GM12878 (cell line): ENCODE data around the gene LRSAM1. TPM values are rescaled to one million over a fixed set of nuclear protein-coding genes. Genes with fewer than 3 reads are reported as not detected.

Experiments
- ATAC-seq: fragments of 200-7000 bp; cut with Tn5 transposase; 3 replicates; pipeline ENCODE4 v1.9.1; 2020; ENCODE audit warnings: mild to moderate bottlenecking, moderate library complexity
- BruUV-seq: library from RNA; stranded (reverse); fragments of 400-500 nt; replicated peaks from 2 replicates; lab custom pipeline; 2021; lab: Mats Ljungman, UMichigan
- CTCF ChIA-PET: fragments of 300-600 bp; sonication (Branson Sonifier 250); formaldehyde crosslinking; extraction: SDS; loops from one replicate; lab custom pipeline; 2021; ENCODE audit warnings: inconsistent platforms; lab: Yijun Ruan, JAX
- POLR2A ChIA-PET: fragments of 350-600 bp; formaldehyde crosslinking; extraction: SDS; loops from one replicate; lab custom pipeline; 2021; ENCODE audit warnings: inconsistent platforms; lab: Charles Lee
- RAD21 ChIA-PET: fragments of 300-600 bp; sonication (Branson Sonifier 250); formaldehyde crosslinking; loops from one replicate; lab custom pipeline; 2023; ENCODE audit warnings: antibody characterized with exemption; ENCODE audit not compliant: unreplicated experiment; lab: Charles Lee
- SMC1A ChIA-PET: fragments of 300-600 bp; sonication (Branson Sonifier 250); formaldehyde crosslinking; loops from one replicate; lab custom pipeline; 2023; ENCODE audit not compliant: unreplicated experiment, uncharacterized antibody; lab: Charles Lee
- DNase-seq: peaks from one replicate; pipeline ENCODE4 v3.0.0-alpha.2; 2011; ENCODE audit warnings: low read depth, low spot score
- FAIRE-seq: peaks from 3 replicates; lab custom pipeline; 2011; peaks lifted over from hg19 to GRCh38; lab: Jason Lieb, UNC
- H2AFZ ChIP-seq: 2 replicates; pipeline ENCODE4 v1.6.0; 2011; ENCODE audit warnings: low read depth, low read length, control low read depth; ENCODE audit not compliant: control insufficient read depth
- H3K27ac ChIP-seq: 2 replicates; pipeline ENCODE4 v1.5.1; 2011; ENCODE audit warnings: control low read depth; ENCODE audit not compliant: control insufficient read depth, insufficient read depth
- H3K27me3 ChIP-seq, 2 experiments: replicated peaks in 1 of 2; 2 replicates each; pipeline versions ENCODE4 v1.6.0 to v1.6.1; 2011; ENCODE audit warnings: low read length in 1 of 2; ENCODE audit not compliant: control insufficient read depth in 2 of 2, insufficient read depth in 2 of 2
- H3K36me3 ChIP-seq, 2 experiments: 2 replicates each; pipeline ENCODE4 v1.5.1; 2011; ENCODE audit warnings: low read length in 1 of 2; ENCODE audit not compliant: control insufficient read depth in 2 of 2, insufficient read depth in 2 of 2
- H3K4me1 ChIP-seq: 2 replicates; pipeline ENCODE4 v1.6.1; 2011; ENCODE audit warnings: mild to moderate bottlenecking, low read length, moderate library complexity, mixed read lengths; ENCODE audit not compliant: control insufficient read depth, insufficient read depth
- H3K4me2 ChIP-seq: 2 replicates; pipeline ENCODE4 v1.6.0; 2011; ENCODE audit warnings: control low read depth; ENCODE audit not compliant: control insufficient read depth, insufficient read depth
- H3K4me3 ChIP-seq: fragments of 200-600 bp; sonication (generic); 2 replicates; pipeline ENCODE4 v1.5.1; 2016
- H3K79me2 ChIP-seq: 2 replicates; pipeline ENCODE4 v1.6.0; 2011; ENCODE audit warnings: low read length; ENCODE audit not compliant: control insufficient read depth, insufficient read depth
- H3K9ac ChIP-seq: 2 replicates; pipeline ENCODE4 v1.8.0; 2011; ENCODE audit warnings: low read length, control low read depth, mixed read lengths; ENCODE audit not compliant: control insufficient read depth, insufficient read depth
- H3K9me3 ChIP-seq: replicated peaks from 3 replicates; pipeline ENCODE4 v1.5.1; 2011; ENCODE audit warnings: mild to moderate bottlenecking, low read length; ENCODE audit not compliant: control insufficient read depth, insufficient read depth
- H4K20me1 ChIP-seq: 2 replicates; pipeline ENCODE4 v1.6.0; 2011; ENCODE audit not compliant: control insufficient read depth, insufficient read depth
- BACH1 ChIP-seq: fragments of 450-650 bp; IDR thresholded peaks from 2 replicates; pipeline ENCODE4 v1.6.1; 2017; ENCODE audit warnings: mild to moderate bottlenecking, borderline replicate concordance
- BCL11A ChIP-seq: IDR thresholded peaks from 2 replicates; pipeline ENCODE4 v1.6.1; 2011; ENCODE audit warnings: low read depth, low read length
- CBFB ChIP-seq: IDR thresholded peaks from 2 replicates; pipeline ENCODE4 v1.6.1; 2016; ENCODE audit warnings: antibody characterized with exemption, low read depth
- DPF2 ChIP-seq: fragments of 450-650 bp; IDR thresholded peaks from 2 replicates; pipeline ENCODE4 v1.6.1; 2017; ENCODE audit warnings: mild to moderate bottlenecking
- HCFC1 ChIP-seq: fragments of 150-350 bp; IDR thresholded peaks from 2 replicates; pipeline ENCODE4 v1.6.1; 2014; ENCODE audit warnings: low read length
- IRF3 ChIP-seq: fragments of 450-650 bp; IDR thresholded peaks from 2 replicates; pipeline ENCODE4 v1.6.1; 2014; ENCODE audit warnings: mild to moderate bottlenecking
- LARP7 ChIP-seq: fragments of 450-650 bp; IDR thresholded peaks from 2 replicates; pipeline ENCODE4 v1.6.1; 2017; ENCODE audit warnings: mild to moderate bottlenecking
- MAX ChIP-seq: IDR thresholded peaks from 2 replicates; pipeline ENCODE4 v1.6.1; 2012; ENCODE audit warnings: low read depth, low read length, improper control_type of control experiment
- POLR2AphosphoS5 ChIP-seq: IDR thresholded peaks from 2 replicates; pipeline ENCODE4 v1.6.1; 2011; ENCODE audit warnings: mild to moderate bottlenecking, low read length, inconsistent platforms
- RAD21 ChIP-seq: IDR thresholded peaks from 2 replicates; pipeline ENCODE4 v1.6.1; 2011; ENCODE audit warnings: mild to moderate bottlenecking, low read depth, low read length, moderate library complexity; ENCODE audit not compliant: insufficient read depth
- RBBP5 ChIP-seq: fragments of 200-600 bp; sonication (generic); conservative IDR thresholded peaks from 2 replicates; pipeline ENCODE4 v1.6.1; 2016
- SKIL ChIP-seq: fragments of 450-650 bp; IDR thresholded peaks from 2 replicates; pipeline ENCODE4 v1.6.1; 2017; ENCODE audit warnings: mild to moderate bottlenecking, low read depth, inconsistent platforms; ENCODE audit not compliant: poor library complexity, severe bottlenecking
- SMARCA5 ChIP-seq: fragments of 450-650 bp; IDR thresholded peaks from 2 replicates; pipeline ENCODE4 v1.6.1; 2017; ENCODE audit warnings: mild to moderate bottlenecking
- SRF ChIP-seq, 2 experiments: IDR thresholded peaks; 2 replicates each; pipeline ENCODE4 v1.6.1; 2011; ENCODE audit warnings: low read depth in 2 of 2, low read length in 2 of 2, mild to moderate bottlenecking in 1 of 2, moderate library complexity in 1 of 2
- TCF3 ChIP-seq: IDR thresholded peaks from 2 replicates; pipeline ENCODE4 v1.6.1; 2012; ENCODE audit warnings: low read depth, mild to moderate bottlenecking, low read length, borderline replicate concordance; ENCODE audit not compliant: insufficient read depth
- USF2 ChIP-seq: IDR thresholded peaks from 2 replicates; pipeline ENCODE4 v1.6.1; 2011; ENCODE audit warnings: low read depth, low read length, improper control_type of control experiment, borderline replicate concordance
- ZBED1 ChIP-seq: IDR thresholded peaks from 2 replicates; pipeline ENCODE4 v1.6.1; 2016; ENCODE audit warnings: borderline replicate concordance
- ZNF592 ChIP-seq: fragments of 450-650 bp; IDR thresholded peaks from 2 replicates; pipeline ENCODE4 v1.6.1; 2017; ENCODE audit warnings: mild to moderate bottlenecking, moderate library complexity
- WGBS: methylation state at CpG from one replicate; pipeline ENCODE4 v1.1.6; 2016; ENCODE audit warnings: low lambda C conversion rate; ENCODE audit not compliant: insufficient replicate concordance, insufficient coverage; ENCODE audit errors: missing lambda C conversion rate; 5-methylcytosine and 5-hydroxymethylcytosine counted together
- in situ Hi-C: fragments of 300-500 bp; cut with MboI; formaldehyde crosslinking; loops from 9 replicates; pipeline ENCODE4 v1.14.3; 2018; ENCODE audit warnings: mixed read lengths
- intact Hi-C: fragments of 100-400 bp; cut with micrococcal nuclease; formaldehyde crosslinking; loops from one replicate; pipeline ENCODE4 v1.14.2; 2022; ENCODE audit not compliant: unreplicated experiment
- polyA plus RNA-seq, 11 experiments: library from polyadenylated mRNA; depleted of rRNA in 4 of 11; unstranded in 6 of 11; stranded (reverse) in 5 of 11; fragments of >200 nt; fragmentation: Nextera tagmentation in 4 of 11; fragmentation: Illumina TruSeq in 1 of 11; extraction: Ambion mirVana in 4 of 11; extraction: Trizol in 1 of 11; gene quantifications; 1 replicate in 1 of 11; 2 replicates in 10 of 11; pipeline versions ENCODE4 v1.2.1 to v1.2.3, GENCODE V29; 2011 to 2016; ENCODE audit warnings: inconsistent platforms in 2 of 11, missing spikeins in 2 of 11, low read depth in 1 of 11
- total RNA-seq, 4 experiments: library from RNA; depleted of rRNA in 3 of 4; stranded (reverse); fragments of >200 nt in 3 of 4; fragmentation: Illumina TruSeq in 1 of 4; extraction: Trizol in 1 of 4; gene quantifications; 2 replicates each; pipeline versions ENCODE4 v1.2.1 to v1.2.3, GENCODE V29; 2013 to 2021

The LRSAM1 gene
- total and polyA plus RNA-seq, 10 of the 15 experiments (the other 5 are each of a cell fraction or from before 2014, with no cell fraction given), result 0.14 to 23.4 (median 11.7) TPM

- ATAC-seq, result no peak
- ChIA-PET RAD21 (interaction anchor here (1.0 to 1.9 kb wide), 2 partner anchors 11 to 45 kb away, joined by 3 to 6 read pairs; no protein-coding TSS in a partner anchor), CTCF (no interaction called here), SMC1A (no interaction called here), POLR2A (no interaction called here)
- no peak for DNase-seq
- no peaks in the 10 kb centered on the region for H3K79me2 ChIP-seq
- no peak overlapping the region for H2AFZ ChIP-seq
- no peak for FAIRE-seq
- 78% methylated on average over 4 of the region's 4 CpGs for WGBS
- H3K9me3 ChIP-seq, result no peaks in the 10 kb centered on the region; the same call in 2 of the 3 replicates
- H3K36me3 ChIP-seq, result no peaks in the 10 kb centered on the region
- in situ Hi-C loops (no loop called here), intact Hi-C loops (no loop called here)
- H3K4me2 ChIP-seq, result no peak overlapping the region
- H3K4me1 ChIP-seq, result no peaks in the 10 kb centered on the region
- H3K27ac ChIP-seq, result no peak overlapping the region
- no TSS peak for BruUV-seq
- TF ChIP-seq USF2 (no peak), RAD21 (no peak), HCFC1 (no peak), DPF2 (no peak), SKIL (no peak), BCL11A (no peak), MAX (no peak), TCF3 (no peak), POLR2AphosphoS5 (no peak), SRF (IDR thresholded peaks at IDR 0.05; ENCODE audit: low read depth in 2 of 2, low read length in 2 of 2) (no peak), CBFB (no peak), IRF3 (no peak), ZNF592 (no peak), BACH1 (no peak), SMARCA5 (no peak), RBBP5 (no peak), LARP7 (no peak), ZBED1 (no peak)
- no peak overlapping the region for H3K4me3 ChIP-seq
- H3K27me3 ChIP-seq, result no peaks in the 10 kb centered on the region
- no peaks in the 10 kb centered on the region for H4K20me1 ChIP-seq
- no peak overlapping the region for H3K9ac ChIP-seq
Measured at GRCh38 chr9:127529671-127530070, 78.4 kb downstream of the LRSAM1 start.
